DND-41 (cell line): ENCODE data around the gene DQX1.
"Not testable (repeated sequence)": the region's sequence is repeated elsewhere in the genome, so short reads cannot be mapped to it uniquely, and the experiment has no call there.

Experiments
- ATAC-seq: fragments of 200-7000 bp; cut with Tn5 transposase; 3 replicates; pipeline ENCODE4 v1.9.1; 2021; ENCODE audit warnings: low read depth; ENCODE audit not compliant: insufficient read depth
- DNase-seq: peaks from one replicate; pipeline ENCODE4 v3.0.0-alpha.2; 2020
- H2AFZ ChIP-seq: 2 replicates; pipeline ENCODE4 v1.6.0; 2012; ENCODE audit warnings: low read depth, low read length
- H3K27ac ChIP-seq: 2 replicates; pipeline ENCODE4 v1.5.1; 2012; ENCODE audit warnings: low read length, inconsistent platforms
- H3K27me3 ChIP-seq: fragments of 200-600 bp; sonication (generic); 2 replicates; pipeline ENCODE4 v1.6.0; 2012; ENCODE audit warnings: low read length, mild to moderate bottlenecking, inconsistent platforms; ENCODE audit not compliant: insufficient read depth, poor library complexity
- H3K36me3 ChIP-seq: 2 replicates; pipeline ENCODE4 v1.5.1; 2012; ENCODE audit warnings: low read length, inconsistent platforms; ENCODE audit not compliant: insufficient read depth
- H3K4me1 ChIP-seq: 2 replicates; pipeline ENCODE4 v1.5.1; 2012; ENCODE audit warnings: mild to moderate bottlenecking, low read length; ENCODE audit not compliant: insufficient read depth
- H3K4me2 ChIP-seq: 2 replicates; pipeline ENCODE4 v1.6.0; 2012; ENCODE audit warnings: mild to moderate bottlenecking, moderate library complexity, low read length, inconsistent platforms; ENCODE audit not compliant: insufficient read depth
- H3K4me3 ChIP-seq, 2 experiments: fragments of 200-600 bp in 1 of 2; shearing (Covaris generic) in 1 of 2; 2 replicates each; pipeline ENCODE4 v1.5.1; 2012 to 2016; ENCODE audit warnings: inconsistent platforms in 2 of 2, low read length in 2 of 2, mild to moderate bottlenecking in 2 of 2, low read depth in 1 of 2, moderate library complexity in 1 of 2
- H3K79me2 ChIP-seq: 2 replicates; pipeline ENCODE4 v1.6.0; 2012; ENCODE audit warnings: low read length, inconsistent platforms; ENCODE audit not compliant: insufficient read depth
- H3K9ac ChIP-seq: 2 replicates; pipeline ENCODE4 v1.6.0; 2012; ENCODE audit warnings: low read depth, mild to moderate bottlenecking, inconsistent platforms, low read length, moderate library complexity
- H3K9me3 ChIP-seq: 2 replicates; pipeline ENCODE4 v1.5.1; 2012; ENCODE audit warnings: low read length, moderate library complexity, mild to moderate bottlenecking, inconsistent platforms; ENCODE audit not compliant: insufficient read depth, severe bottlenecking
- H4K20me1 ChIP-seq: 2 replicates; pipeline ENCODE4 v1.6.0; 2012; ENCODE audit warnings: low read length; ENCODE audit not compliant: insufficient read depth
- EZH2 ChIP-seq: IDR thresholded peaks from 3 replicates; pipeline ENCODE4 v1.6.1; 2012; ENCODE audit warnings: borderline replicate concordance, low read depth, mild to moderate bottlenecking, moderate library complexity, low read length, inconsistent platforms; ENCODE audit not compliant: severe bottlenecking
- TF ChIP-seq, protein P1 (sequence below): IDR thresholded peaks from 2 replicates; pipeline ENCODE4 v1.5.1; 2012; ENCODE audit warnings: borderline replicate concordance, low read length, moderate library complexity, mild to moderate bottlenecking; ENCODE audit not compliant: poor library complexity, severe bottlenecking; ENCODE audit errors: extremely low read depth

Gene DQX1

GRCh38 chr2:74488643-74489481 lies 37.2 kb downstream of the DQX1 start:
- H3K27ac ChIP-seq = no peak overlapping the region
- H3K79me2 ChIP-seq = peaks cover 25% of the 10 kb centered on the region
- no peak for TF ChIP-seq EZH2
- TF ChIP-seq, protein P1, sequence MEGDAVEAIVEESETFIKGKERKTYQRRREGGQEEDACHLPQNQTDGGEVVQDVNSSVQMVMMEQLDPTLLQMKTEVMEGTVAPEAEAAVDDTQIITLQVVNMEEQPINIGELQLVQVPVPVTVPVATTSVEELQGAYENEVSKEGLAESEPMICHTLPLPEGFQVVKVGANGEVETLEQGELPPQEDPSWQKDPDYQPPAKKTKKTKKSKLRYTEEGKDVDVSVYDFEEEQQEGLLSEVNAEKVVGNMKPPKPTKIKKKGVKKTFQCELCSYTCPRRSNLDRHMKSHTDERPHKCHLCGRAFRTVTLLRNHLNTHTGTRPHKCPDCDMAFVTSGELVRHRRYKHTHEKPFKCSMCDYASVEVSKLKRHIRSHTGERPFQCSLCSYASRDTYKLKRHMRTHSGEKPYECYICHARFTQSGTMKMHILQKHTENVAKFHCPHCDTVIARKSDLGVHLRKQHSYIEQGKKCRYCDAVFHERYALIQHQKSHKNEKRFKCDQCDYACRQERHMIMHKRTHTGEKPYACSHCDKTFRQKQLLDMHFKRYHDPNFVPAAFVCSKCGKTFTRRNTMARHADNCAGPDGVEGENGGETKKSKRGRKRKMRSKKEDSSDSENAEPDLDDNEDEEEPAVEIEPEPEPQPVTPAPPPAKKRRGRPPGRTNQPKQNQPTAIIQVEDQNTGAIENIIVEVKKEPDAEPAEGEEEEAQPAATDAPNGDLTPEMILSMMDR = no peak
- DNase-seq = no peak
- H2AFZ ChIP-seq = no peak overlapping the region
- H4K20me1 ChIP-seq = no peaks in the 10 kb centered on the region
- peaks cover 12% of the 10 kb centered on the region for H3K4me1 ChIP-seq
- H3K4me2 ChIP-seq = no peak overlapping the region
- no peaks in the 10 kb centered on the region for H3K9me3 ChIP-seq
- H3K36me3 ChIP-seq = peaks cover 79% of the 10 kb centered on the region
- no peaks in the 10 kb centered on the region for H3K27me3 ChIP-seq
- no peak overlapping the region for H3K4me3 ChIP-seq
- ATAC-seq = no peak; the same call in 2 of the 3 replicates
- H3K9ac ChIP-seq = no peak overlapping the region

- Histone ChIP-seq H3K4me3 (no peak overlapping the region), H3K27ac (no peak overlapping the region), H3K36me3 (peaks cover 66% of the 10 kb centered on the region), H3K9ac (no peak overlapping the region), H2AFZ (no peak overlapping the region), H3K27me3 (no peaks in the 10 kb centered on the region), H4K20me1 (peaks cover 9% of the 10 kb centered on the region), H3K9me3 (no peaks in the 10 kb centered on the region), H3K4me2 (no peak overlapping the region), H3K4me1 (peaks cover 28% of the 10 kb centered on the region), H3K79me2 (peaks cover 49% of the 10 kb centered on the region)
- ATAC-seq = no peak
- TF ChIP-seq EZH2 = no peak
- TF ChIP-seq, protein P1 = no peak
- no peak for DNase-seq
These were observed 39.9 kb downstream of the DQX1 start for GRCh38 chr2:74486141-74486540.

DNA sequence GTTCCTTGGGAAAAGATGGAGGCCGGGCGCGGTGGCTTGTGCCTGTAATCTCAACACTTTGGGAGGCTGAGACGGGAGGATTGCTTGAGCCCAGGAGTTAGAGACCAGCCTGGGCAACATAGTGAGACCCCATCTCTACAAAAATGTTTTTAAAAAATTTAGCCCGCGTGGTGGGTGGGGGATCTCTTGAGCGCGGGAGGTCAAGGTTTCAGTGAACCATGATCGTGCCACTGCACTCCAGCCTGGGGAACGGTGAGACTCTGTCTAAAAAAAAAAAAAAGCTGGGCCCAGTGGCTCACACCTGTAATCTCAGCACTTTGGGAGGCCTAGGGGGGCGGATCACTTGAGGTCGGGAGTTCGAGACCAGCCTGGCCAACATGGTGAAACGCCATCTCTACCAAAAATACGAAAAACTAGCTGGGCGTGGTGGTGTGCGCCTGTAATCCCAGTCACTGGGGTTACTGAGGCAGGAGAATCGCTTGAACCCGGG lies 42.3 kb downstream of the DQX1 start:
- H3K9me3 ChIP-seq, ATAC-seq, DNase-seq, H3K27me3 ChIP-seq: not testable (repeated sequence)
- Histone ChIP-seq H3K79me2 (peaks cover 65% of the 10 kb centered on the region), H3K36me3 (peaks cover 60% of the 10 kb centered on the region), H3K4me1 (peaks cover 40% of the 10 kb centered on the region), H3K9ac (peak overlapping the region; percentile 92), H3K27ac (peak overlapping the region; percentile 99), H2AFZ (peak overlapping the region; percentile 99), H3K4me2 (peak overlapping the region; percentile 100), H3K4me3 (peak overlapping the region; percentile 88 to 95), H4K20me1 (peaks cover 15% of the 10 kb centered on the region)
